ENCODE measurements around the gene TMEM273. TPM values are rescaled to one million over a fixed set of nuclear protein-coding genes. Genes with fewer than 3 reads are reported as not detected.

The TMEM273 gene
- total and polyA plus RNA-seq, 10 of the 15 experiments (the other 5 are each of a cell fraction or from before 2014, with no cell fraction given): 10.3 to 46.3 (median 26.4) TPM

- Histone ChIP-seq H4K20me1 (ENCODE audit: control insufficient read depth, insufficient read depth) (no peaks in the 10 kb centered on the region), H3K4me2 (ENCODE audit: control insufficient read depth, insufficient read depth) (no peak overlapping the region), H2AFZ (ENCODE audit: control insufficient read depth, low read depth, low read length) (no peak overlapping the region), H3K27ac (ENCODE audit: control insufficient read depth, insufficient read depth) (no peak overlapping the region), H3K36me3 (ENCODE audit: control insufficient read depth in 2 of 2, insufficient read depth in 2 of 2, low read length in 1 of 2) (no peaks in the 10 kb centered on the region), H3K4me1 (ENCODE audit: control insufficient read depth, insufficient read depth, low read length) (no peaks in the 10 kb centered on the region), H3K9ac (ENCODE audit: control insufficient read depth, insufficient read depth, low read length) (no peak overlapping the region), H3K79me2 (ENCODE audit: control insufficient read depth, insufficient read depth, low read length) (no peaks in the 10 kb centered on the region), H3K4me3 (no peak overlapping the region), H3K9me3 (replicated peaks; ENCODE audit: control insufficient read depth, insufficient read depth, low read length) (no peaks in the 10 kb centered on the region; the same call in 2 of the 3 replicates), H3K27me3 (replicated peaks in 1 of 2; ENCODE audit: control insufficient read depth in 2 of 2, insufficient read depth in 2 of 2, low read length in 1 of 2) (no peaks in the 10 kb centered on the region; a peak in 3 of 4 replicates)
- TF ChIP-seq TARDBP (IDR thresholded peaks at IDR 0.05; ENCODE audit: borderline replicate concordance) (no peak), SPI1 (IDR thresholded peaks at IDR 0.05; ENCODE audit: borderline replicate concordance, insufficient read depth, low read depth, low read length) (no peak), MEF2B (IDR thresholded peaks at IDR 0.05; ENCODE audit: partially characterized antibody, poor library complexity, severe bottlenecking) (no peak), CEBPZ (IDR thresholded peaks at IDR 0.05; ENCODE audit: low read depth, low read length) (no peak), SMAD5 (IDR thresholded peaks at IDR 0.05; ENCODE audit: low read depth) (no peak), BCL11A (IDR thresholded peaks at IDR 0.05; ENCODE audit: low read depth, low read length) (no peak), TCF12 (IDR thresholded peaks at IDR 0.05; ENCODE audit: low read depth, low read length) (no peak), BCLAF1 (IDR thresholded peaks at IDR 0.05) (no peak), POU2F2 (IDR thresholded peaks at IDR 0.05; ENCODE audit: borderline replicate concordance, low read depth, low read length) (no peak), PAX5 (IDR thresholded peaks at IDR 0.05; ENCODE audit: borderline replicate concordance, low read depth, low read length) (no peak), KLF5 (IDR thresholded peaks at IDR 0.05; ENCODE audit: partially characterized antibody) (no peak), ZNF384 (IDR thresholded peaks at IDR 0.05; ENCODE audit: borderline replicate concordance, low read depth, low read length) (no peak)
- TF ChIP-seq, protein P1, sequence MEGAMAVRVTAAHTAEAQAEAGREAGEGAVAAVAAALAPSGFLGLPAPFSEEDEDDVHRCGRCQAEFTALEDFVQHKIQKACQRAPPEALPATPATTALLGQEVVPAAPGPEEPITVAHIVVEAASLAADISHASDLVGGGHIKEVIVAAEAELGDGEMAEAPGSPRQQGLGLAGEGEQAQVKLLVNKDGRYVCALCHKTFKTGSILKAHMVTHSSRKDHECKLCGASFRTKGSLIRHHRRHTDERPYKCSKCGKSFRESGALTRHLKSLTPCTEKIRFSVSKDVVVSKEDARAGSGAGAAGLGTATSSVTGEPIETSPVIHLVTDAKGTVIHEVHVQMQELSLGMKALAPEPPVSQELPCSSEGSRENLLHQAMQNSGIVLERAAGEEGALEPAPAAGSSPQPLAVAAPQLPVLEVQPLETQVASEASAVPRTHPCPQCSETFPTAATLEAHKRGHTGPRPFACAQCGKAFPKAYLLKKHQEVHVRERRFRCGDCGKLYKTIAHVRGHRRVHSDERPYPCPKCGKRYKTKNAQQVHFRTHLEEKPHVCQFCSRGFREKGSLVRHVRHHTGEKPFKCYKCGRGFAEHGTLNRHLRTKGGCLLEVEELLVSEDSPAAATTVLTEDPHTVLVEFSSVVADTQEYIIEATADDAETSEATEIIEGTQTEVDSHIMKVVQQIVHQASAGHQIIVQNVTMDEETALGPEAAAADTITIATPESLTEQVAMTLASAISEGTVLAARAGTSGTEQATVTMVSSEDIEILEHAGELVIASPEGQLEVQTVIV (IDR thresholded peaks at IDR 0.05; ENCODE audit: borderline replicate concordance, partially characterized antibody): no peak
- POLR2A ChIA-PET: no interaction called here
- WGBS (ENCODE audit: insufficient coverage, insufficient replicate concordance, low lambda C conversion rate, missing lambda C conversion rate): 20% methylated on average over 2 of the region's 2 CpGs
- ATAC-seq (no peak), DNase-seq (ENCODE audit: low read depth, low spot score) (no peak), FAIRE-seq (no peak)
- SMC1A ChIA-PET (ENCODE audit: uncharacterized antibody, unreplicated experiment): interaction anchor here (1.0 kb wide), 1 partner anchor 47 kb away, joined by 3 read pairs; no protein-coding TSS in a partner anchor
- RAD21 ChIA-PET (ENCODE audit: unreplicated experiment): no interaction called here
- intact Hi-C loops (cut with micrococcal nuclease; ENCODE audit: unreplicated experiment) (no loop called here), in situ Hi-C loops (cut with MboI) (no loop called here)
- no TSS peak for BruUV-seq (replicated peaks)
- CTCF ChIA-PET: no interaction called here
Observed at GRCh38 chr10:49219248-49219647, 31.1 kb upstream of the TMEM273 start.

Measured in GM12878 (cell line).